K562 (cell line): ENCODE data around the gene DPP9. TPM values are rescaled to one million over a fixed set of nuclear protein-coding genes. Genes with fewer than 3 reads are reported as not detected.
A peak's percentile ranks its signal among the peaks of the same experiment; 100 is the strongest.

Source experiments
- BRD9 ChIP-seq: fragments of 450-650 bp; IDR thresholded peaks from 2 replicates; pipeline ENCODE4 v1.6.1; 2018; ENCODE audit warnings: low read depth; ENCODE audit not compliant: partially characterized antibody
- CTCFL ChIP-seq: IDR thresholded peaks from 2 replicates; pipeline ENCODE4 v1.6.1; 2011; ENCODE audit warnings: borderline replicate concordance, low read depth, mild to moderate bottlenecking, moderate library complexity, low read length; ENCODE audit not compliant: insufficient read depth, poor library complexity, severe bottlenecking
- CXXC5 ChIP-seq: fragments of 250-450 bp; sonication (Bioruptor Pico); IDR thresholded peaks from 2 replicates; pipeline ENCODE4 v1.8.0; 2022; ENCODE audit warnings: inconsistent platforms, mild to moderate bottlenecking, moderate library complexity
- DACH1 ChIP-seq: fragments of 450-650 bp; IDR thresholded peaks from 2 replicates; pipeline ENCODE4 v1.6.1; 2018; ENCODE audit not compliant: partially characterized antibody
- DIDO1 ChIP-seq: fragments of 450-650 bp; IDR thresholded peaks from 2 replicates; pipeline ENCODE4 v1.6.1; 2016; ENCODE audit warnings: low read depth, missing biosample characterization, missing genetic modification characterization
- KDM5B ChIP-seq: fragments of 200-600 bp; sonication (generic); IDR thresholded peaks from 2 replicates; pipeline ENCODE4 v1.6.1; 2012; ENCODE audit warnings: low read depth, mild to moderate bottlenecking, moderate library complexity, low read length, control low read depth, inconsistent platforms; ENCODE audit not compliant: insufficient replicate concordance
- LARP7 ChIP-seq: fragments of 450-650 bp; IDR thresholded peaks from 2 replicates; pipeline ENCODE4 v1.6.1; 2016
- MTA3 ChIP-seq: fragments of 450-650 bp; formaldehyde crosslinking; IDR thresholded peaks from 2 replicates; pipeline ENCODE4 v1.6.1; 2017; ENCODE audit warnings: mild to moderate bottlenecking, borderline replicate concordance
- POLR2G ChIP-seq: fragments of 200-400 bp; formaldehyde crosslinking; IDR thresholded peaks from 2 replicates; pipeline ENCODE4 v1.6.1; 2017; ENCODE audit warnings: low read depth, mild to moderate bottlenecking, antibody characterized with exemption, low read length, moderate library complexity
- POLR2H ChIP-seq: IDR thresholded peaks from 2 replicates; pipeline ENCODE4 v1.6.1; 2016; ENCODE audit warnings: missing genetic modification characterization, low read depth, mild to moderate bottlenecking, control low read depth, missing compliant biosample characterization, moderate library complexity
- PRDM10 ChIP-seq: fragments of 450-650 bp; IDR thresholded peaks from 2 replicates; pipeline ENCODE4 v1.6.1; 2018; ENCODE audit not compliant: partially characterized antibody
- RAD21 ChIP-seq, 2 experiments: fragments of 250-450 bp in 1 of 2; fragments of 450-650 bp in 1 of 2; sonication (Bioruptor Pico) in 1 of 2; formaldehyde crosslinking in 1 of 2; IDR thresholded peaks in 1 of 2; conservative IDR thresholded peaks in 1 of 2; 2 replicates each; pipeline versions ENCODE4 v1.4.0 to v1.8.0; 2020 to 2022; ENCODE audit warnings: mild to moderate bottlenecking in 2 of 2, moderate library complexity in 1 of 2
- RCOR1 ChIP-seq, 2 experiments: IDR thresholded peaks; 2 replicates each; pipeline ENCODE4 v1.6.1; 2012; ENCODE audit warnings: low read depth in 2 of 2, low read length in 2 of 2, borderline replicate concordance in 1 of 2, improper control_type of control experiment in 1 of 2
- SIRT6 ChIP-seq: IDR thresholded peaks from one replicate; pipeline ENCODE4 v1.6.1; 2012; ENCODE audit warnings: low read depth, mild to moderate bottlenecking, control low read depth, inconsistent platforms, low read length, moderate library complexity
- TEAD1 ChIP-seq, 2 experiments: fragments of 450-650 bp in 1 of 2; sonication (generic) in 1 of 2; formaldehyde crosslinking; IDR thresholded peaks; 2 replicates each; pipeline versions ENCODE4 v1.4.0 to v1.8.0; 2020 to 2022; ENCODE audit warnings: mild to moderate bottlenecking in 2 of 2, missing genetic modification reagents in 1 of 2
- THAP12 ChIP-seq: fragments of 250-450 bp; sonication (Bioruptor Pico); IDR thresholded peaks from 2 replicates; pipeline ENCODE4 v1.9.0; 2021; ENCODE audit warnings: mild to moderate bottlenecking, inconsistent platforms
- ZNF124 ChIP-seq: sonication (generic); formaldehyde crosslinking; IDR thresholded peaks from 2 replicates; pipeline ENCODE4 v1.8.1; 2022; ENCODE audit warnings: missing genetic modification reagents
- ZNF785 ChIP-seq: fragments of 250-450 bp; sonication (Bioruptor Pico); IDR thresholded peaks from 2 replicates; pipeline ENCODE4 v1.4.0; 2020; ENCODE audit warnings: mild to moderate bottlenecking
- polyA plus RNA-seq, 8 experiments: library from polyadenylated mRNA; depleted of rRNA in 4 of 8; stranded (reverse) in 5 of 8; unstranded in 3 of 8; fragments of >200 nt; fragmentation: Nextera tagmentation in 2 of 8; fragmentation: Illumina TruSeq in 1 of 8; extraction: Ambion mirVana in 2 of 8; extraction: Trizol in 1 of 8; gene quantifications; 2 replicates each; pipeline versions ENCODE4 v1.2.1 to v1.2.3, GENCODE V29; 2011 to 2014; ENCODE audit warnings: inconsistent platforms in 1 of 8, missing spikeins in 1 of 8
- total RNA-seq, 7 experiments: library from RNA; depleted of rRNA in 6 of 7; stranded (reverse); fragments of >200 nt in 6 of 7; fragmentation: Illumina TruSeq in 2 of 7; extraction: Trizol in 2 of 7; gene quantifications; 2 replicates each; pipeline versions ENCODE4 v1.2.1 to v1.2.3, GENCODE V29; 2011 to 2021; ENCODE audit warnings: low replicate concordance in 1 of 7

The DPP9 gene
- total and polyA plus RNA-seq, 9 of the 15 experiments (the other 6 are each of a cell fraction or from before 2014, with no cell fraction given) = 0.90 to 66.7 (median 24.5) TPM

- TF ChIP-seq CTCFL (peak; percentile 90), TEAD1 (CRISPR knock-in tag; IDR thresholded peaks at IDR 0.05) (no peak), LARP7 (no peak), CXXC5 (CRISPR knock-in tag) (peak; percentile 25; the same call in 1 of the 2 replicates), RAD21 (CRISPR knock-in tag; conservative IDR thresholded peaks at IDR 0.05 in 1 of 2, IDR thresholded peaks at IDR 0.05 in 1 of 2) (peak in 1 of 2 experiments; percentile 23; a peak in 1 of 4 replicates), ZNF124 (CRISPR knock-in tag) (no peak), ZNF785 (CRISPR knock-in tag) (no peak), SIRT6 (no peak), DACH1 (no peak), DIDO1 (tag) (no peak), POLR2G (0 out of 2 replicates have a peak, but pooled peaks have one; percentile 19), MTA3 (peak; percentile 39; the same call in 1 of the 2 replicates), RCOR1 (IDR thresholded peaks at IDR 0.05; ENCODE audit: borderline replicate concordance in 1 of 2, low read depth in 2 of 2, low read length in 2 of 2) (0 out of 4 replicates have a peak, but pooled peaks of 1 of the 2 experiments have one; percentile 16), THAP12 (CRISPR knock-in tag) (no peak), KDM5B (peak; percentile 35), BRD9 (no peak), POLR2H (no peak), PRDM10 (peak; percentile 62)
These were observed 46.5 kb downstream of the DPP9 start (continued) for GRCh38 chr19:4676955-4677731.
